Activated CD4-positive, alpha-beta T cell treated with anti-CD3 and anti-CD28 coated beads, Interleukin-10, Interleukin-2, amounts not matched to agents 100 ng/mL and 50 ng/mL, durations not matched to agents 16 hours and 8 hours (primary cell): Measurements from ENCODE around the gene COL5A1.
"Not testable (repeated sequence)": the region's sequence is repeated elsewhere in the genome, so short reads cannot be mapped to it uniquely, and the experiment has no call there.

Experiments
- DNase-seq: peaks from one replicate; pipeline ENCODE4 v3.0.0-alpha.2; 2020

The COL5A1 gene

DNA sequence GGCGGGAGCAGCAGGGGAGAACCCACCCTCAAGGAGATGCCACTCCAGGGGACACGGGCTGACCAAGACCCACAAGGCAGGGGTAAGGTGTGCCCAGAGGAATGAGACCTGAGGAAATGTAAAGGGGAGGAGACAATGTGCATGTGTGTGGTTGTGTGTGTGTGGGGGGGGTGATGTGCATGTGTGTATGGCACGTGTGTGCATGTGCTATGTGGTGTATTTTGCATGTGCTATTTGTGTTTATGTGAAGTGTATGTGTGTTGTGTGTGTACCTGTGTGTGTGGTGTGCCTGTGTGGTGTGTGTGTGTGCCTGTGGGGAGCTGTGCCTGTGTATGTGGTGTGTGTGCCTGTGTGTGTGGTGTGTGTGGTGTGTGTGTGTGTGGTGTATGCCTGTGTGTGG lies 205.5 kb downstream of the COL5A1 start:
- DNase-seq, result no peak

DNA sequence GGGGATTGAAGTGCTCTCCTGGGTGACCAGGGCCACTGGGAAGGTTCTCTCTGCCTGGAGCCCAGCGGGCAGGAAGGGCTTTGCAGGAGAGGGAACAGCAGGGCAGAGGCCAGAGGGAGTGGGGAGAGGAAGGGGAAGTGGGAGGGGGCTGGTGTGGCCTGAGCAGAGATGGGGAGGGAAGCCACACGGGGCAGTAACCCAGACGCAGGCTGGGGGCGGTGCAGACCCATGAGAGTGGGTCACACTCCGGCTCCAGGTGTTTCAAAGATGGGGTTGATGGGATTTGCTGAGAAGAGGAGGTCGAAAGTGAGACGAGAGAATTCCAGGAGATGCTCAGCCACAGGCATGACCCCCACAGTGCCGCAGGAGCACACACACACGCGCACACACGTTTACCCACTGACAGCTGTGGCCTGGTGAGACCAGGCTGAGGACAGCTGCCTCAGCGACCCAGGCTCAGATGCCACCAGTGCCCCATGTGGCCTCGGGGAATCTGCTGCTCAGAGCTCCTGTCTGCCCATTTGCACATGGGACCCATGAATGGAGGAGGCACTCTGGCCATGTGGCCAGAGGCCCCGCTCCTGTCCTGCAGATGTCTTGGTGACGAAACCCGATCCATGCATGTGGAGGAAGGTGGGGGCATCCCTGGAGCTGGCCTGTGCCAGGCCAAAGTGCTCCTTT lies 206.3 kb downstream of the COL5A1 start:
- no peak for DNase-seq

DNA sequence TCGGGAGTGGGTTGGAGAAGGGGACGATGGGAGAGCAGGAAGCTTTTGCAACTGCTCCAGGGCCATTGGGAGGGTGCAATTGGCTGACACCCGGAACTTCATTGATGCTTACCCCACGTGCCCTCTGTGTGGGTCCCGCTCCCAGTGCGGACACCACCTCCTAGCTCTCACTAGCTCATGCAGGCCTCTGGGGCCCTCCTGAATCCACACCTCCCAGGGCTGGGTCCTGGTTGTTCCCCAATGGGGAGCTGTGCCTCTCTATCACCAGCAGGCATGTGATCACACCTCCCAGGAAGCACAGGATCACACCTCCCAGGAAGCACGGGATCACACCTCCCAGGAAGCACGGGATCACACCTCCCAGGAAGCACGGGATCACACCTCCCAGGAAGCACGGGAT lies 206.9 kb downstream of the COL5A1 start:
- no peak for DNase-seq

DNA sequence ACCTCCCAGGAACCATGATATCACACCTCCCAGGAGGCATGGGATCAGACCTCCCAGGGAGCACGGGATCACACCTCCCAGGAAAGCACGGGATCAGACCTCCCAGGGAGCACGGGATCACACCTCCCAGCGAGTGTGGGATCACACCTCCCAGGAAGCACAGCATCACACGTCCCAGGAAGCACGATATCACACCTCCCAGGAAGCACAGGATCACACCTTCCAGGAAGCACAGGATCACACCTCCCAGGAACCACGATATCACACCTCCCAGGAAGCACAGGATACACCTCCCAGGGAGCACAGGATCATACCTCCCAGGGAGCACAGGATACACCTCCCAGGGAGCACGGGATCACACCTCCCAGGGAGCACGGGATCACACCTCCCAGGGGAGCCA lies 209.0 kb downstream of the COL5A1 start:
- DNase-seq, result no peak

DNA sequence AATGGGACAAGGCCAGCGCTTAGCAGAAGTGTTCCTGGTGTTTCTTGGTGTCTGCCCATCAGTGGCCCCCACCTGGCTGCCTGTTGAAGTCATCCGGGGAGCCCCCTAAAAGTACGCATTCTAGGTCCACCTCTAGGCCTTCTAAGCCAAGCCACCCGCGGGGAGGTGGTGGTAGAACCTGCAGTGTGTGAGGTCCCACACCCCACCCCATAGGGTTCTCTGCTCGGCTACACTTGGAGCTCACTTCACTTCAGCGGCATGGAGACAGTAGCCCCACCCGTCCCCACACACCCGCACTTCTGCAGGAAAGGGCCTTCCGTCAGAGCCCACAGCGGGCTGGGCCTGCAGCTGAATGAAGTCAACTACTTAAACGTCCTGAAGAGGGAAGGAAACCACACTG lies 209.4 kb downstream of the COL5A1 start:
- no peak for DNase-seq

DNA sequence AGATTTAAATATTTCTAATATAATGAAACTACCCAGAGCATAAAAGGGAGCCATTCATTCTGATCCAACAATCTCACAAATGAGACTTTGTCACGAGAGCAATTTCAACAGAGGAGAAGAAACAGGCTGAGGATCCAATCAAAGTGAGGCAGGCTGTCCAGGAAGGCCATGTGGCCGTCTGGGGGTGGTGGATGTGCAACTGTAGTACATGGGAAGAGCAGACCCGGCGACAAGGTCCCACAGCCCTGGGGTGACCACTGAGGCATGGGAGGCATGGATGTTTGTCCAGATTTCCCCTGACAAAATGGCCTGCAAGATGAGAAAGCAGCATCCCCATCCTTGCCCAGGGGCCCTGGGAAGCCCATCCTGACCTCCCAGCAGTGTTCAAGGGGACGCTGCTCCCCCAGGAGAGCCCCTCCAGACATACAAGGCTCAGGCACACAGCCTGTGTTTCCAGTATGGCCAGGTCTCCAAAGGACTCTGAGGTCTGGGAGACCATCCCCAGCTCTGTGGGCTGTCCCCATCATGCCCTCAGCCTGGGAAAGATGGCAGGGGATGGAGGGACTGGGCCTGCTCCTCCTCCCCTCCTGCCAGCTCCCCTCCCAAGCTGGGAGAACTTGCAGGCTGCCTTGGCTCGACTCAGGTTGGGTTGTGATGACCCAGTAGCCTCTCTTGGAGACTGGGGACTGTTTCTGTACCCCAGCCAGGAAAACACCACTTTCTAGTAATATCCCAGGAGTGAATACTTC lies 211.5 kb downstream of the COL5A1 start:
- no peak for DNase-seq

DNA sequence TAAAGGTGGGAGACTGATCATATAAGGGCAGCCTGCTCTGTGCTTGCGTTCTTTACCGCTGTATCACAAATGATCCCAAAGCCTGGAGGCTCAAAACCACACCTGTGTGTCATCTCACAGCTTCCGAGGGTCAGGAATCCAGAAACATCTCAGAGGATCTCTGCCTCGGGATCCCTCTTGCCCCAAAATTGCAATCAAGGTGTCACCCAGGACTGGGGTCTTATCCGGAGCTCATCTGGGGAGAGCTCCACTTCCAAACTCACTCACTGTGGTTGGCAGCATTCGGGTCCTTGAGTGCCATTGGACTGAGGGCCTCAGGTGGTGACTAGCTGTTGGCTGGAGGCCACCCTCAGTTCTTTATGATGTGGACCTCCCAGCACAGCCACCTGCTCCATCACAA lies 212.3 kb downstream of the COL5A1 start:
- no peak for DNase-seq

DNA sequence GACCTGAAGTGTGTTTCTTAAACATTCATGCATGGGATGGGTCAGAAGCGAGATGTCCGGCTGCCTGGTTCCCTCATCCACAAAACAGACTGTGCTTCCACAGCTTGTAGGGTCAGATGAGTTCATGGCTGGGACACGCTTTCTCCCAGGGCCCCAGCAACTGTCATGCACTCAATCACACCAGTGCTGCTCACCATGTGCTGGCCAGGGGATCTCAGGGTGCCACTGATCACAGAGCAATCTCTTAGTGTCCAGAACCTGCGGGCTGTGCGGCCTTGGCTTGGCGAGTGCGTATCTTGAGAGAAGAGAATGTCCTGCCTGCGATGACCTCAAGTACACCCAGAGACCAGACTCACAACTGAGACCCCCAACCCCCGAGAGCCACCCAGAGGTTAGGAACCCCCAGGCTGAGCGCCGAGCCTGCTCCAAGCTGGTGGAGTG lies 213.0 kb downstream of the COL5A1 start:
- DNase-seq, result no peak

DNA sequence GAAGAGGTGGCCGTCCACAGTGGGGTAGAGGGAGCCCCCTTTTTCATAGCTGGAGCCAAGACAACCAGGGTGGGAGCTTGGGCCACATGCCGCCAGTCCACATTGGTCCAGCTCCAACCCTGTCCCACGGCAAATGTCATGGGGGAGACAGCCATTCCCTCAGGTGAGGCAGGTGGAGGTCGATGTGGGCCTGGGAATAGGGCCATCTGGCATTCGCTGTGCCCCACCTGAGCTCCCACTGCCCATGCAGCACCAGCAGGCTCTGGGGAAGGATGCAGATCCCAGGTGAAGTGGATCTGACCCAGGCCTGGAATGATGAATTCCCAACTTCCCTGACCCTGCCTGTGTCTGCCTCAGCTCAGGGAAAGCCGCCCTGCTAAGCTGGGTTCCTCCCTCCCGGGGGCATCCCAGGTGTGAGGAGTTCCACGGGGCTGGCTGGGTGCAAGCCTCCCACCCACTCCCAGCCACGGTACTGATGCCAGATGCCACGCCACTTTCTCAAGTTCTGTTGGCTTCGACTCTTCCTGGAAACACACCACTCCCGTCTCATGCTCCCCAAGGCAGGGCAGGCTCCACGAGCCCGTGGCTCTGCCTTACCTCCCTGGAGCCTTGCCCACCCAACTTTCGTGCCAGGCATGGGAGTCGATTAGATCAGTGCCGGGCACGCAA lies 213.8 kb downstream of the COL5A1 start:
- DNase-seq, result no peak

DNA sequence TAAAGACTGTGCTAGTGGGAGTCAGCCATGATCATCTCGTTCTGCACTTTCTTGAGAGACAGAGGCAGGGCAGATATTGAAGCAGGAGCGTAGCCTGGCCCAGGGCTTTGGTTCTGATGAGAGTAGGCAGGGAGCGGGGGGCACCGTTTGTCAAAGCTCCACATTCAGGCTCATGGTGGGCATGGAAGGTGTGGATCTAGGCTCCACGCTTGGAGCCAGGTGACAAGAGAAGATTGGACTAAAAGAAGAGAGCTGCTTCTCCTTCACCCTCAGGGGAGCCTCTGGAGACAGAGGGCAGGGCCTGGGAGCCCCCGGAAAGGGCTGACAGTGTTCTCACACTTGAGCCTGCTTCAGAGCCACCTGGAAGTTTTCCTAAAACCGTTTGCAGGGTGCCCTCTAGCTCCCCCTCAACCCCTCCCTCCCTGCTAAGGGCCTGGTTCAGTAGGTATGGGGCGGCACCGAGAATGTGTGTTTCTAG lies 214.3 kb downstream of the COL5A1 start:
- no peak for DNase-seq

DNA sequence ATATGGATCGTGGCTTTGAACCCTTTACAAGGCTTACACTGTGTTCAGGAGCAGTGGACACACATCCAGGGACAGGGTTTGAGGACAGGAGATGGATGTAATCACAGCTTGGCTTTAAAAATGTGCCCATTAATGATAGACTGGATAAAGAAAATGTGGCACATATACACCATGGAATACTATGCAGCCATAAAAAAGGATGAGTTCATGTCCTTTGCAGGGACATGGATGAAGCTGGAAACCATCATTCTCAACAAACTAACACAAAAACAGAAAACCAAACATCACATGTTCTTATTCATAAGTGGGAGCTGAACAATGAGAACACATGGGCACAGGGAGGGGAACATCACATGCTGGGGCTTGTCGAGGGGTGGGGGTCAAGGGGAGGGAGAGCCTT lies 215.8 kb downstream of the COL5A1 start:
- DNase-seq, result not testable (repeated sequence)

DNA sequence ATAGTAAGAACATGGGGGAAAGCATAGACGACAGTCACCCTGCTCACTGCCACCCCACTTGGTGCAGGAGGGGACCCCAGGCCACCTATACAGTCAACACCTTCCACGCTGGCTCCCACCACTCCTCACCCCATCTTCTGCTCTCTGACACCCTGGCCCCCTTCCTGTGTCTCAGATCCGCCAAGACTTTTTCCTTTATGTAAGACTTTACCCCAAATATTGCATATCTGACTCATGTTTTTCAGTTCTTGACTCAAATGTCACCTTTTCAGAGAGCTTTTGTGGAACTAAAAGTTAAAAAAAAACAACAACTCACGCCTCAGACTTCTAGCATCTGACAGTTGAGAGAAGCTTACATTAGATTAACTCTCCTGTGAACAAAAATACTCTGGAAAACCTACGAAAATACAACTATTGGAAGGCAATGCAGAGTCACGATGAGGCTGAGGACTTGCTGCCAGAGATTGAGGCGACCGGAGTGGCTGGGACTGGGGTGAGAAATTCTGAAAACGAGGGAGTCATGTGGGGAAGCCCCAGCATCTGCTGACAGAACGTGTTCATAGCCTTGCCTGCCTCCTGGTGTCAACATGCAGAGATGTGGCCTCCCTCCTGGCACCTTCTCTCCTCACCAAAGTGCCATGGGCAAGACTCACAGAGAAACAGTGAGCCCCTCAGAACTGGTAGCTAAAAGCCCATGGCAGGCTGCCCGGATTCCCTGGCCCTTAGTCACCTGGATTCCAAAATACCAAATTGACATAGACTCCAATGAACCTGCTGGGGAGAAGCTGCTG lies 216.6 kb downstream of the COL5A1 start:
- peak; percentile 88 for DNase-seq

DNA sequence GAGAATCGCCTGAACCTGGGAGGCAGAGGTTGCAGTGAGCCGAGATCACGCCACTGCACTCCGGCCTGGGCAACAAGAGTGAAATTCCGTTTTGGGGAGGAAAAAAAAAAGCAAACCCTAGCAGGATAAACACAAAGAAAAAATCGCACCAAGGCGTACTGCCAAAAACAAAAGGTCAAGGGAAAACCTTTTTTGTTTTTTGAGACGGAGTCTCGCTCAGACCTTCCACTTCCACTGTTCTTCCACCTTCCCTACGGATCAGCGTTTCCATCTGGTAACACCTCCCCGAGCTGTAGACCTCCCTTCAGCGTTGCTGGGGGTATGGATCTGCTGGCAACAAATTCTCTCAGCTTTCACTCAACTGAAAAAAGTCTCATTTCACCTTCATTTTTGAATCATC lies 218.9 kb downstream of the COL5A1 start:
- DNase-seq, result no peak

DNA sequence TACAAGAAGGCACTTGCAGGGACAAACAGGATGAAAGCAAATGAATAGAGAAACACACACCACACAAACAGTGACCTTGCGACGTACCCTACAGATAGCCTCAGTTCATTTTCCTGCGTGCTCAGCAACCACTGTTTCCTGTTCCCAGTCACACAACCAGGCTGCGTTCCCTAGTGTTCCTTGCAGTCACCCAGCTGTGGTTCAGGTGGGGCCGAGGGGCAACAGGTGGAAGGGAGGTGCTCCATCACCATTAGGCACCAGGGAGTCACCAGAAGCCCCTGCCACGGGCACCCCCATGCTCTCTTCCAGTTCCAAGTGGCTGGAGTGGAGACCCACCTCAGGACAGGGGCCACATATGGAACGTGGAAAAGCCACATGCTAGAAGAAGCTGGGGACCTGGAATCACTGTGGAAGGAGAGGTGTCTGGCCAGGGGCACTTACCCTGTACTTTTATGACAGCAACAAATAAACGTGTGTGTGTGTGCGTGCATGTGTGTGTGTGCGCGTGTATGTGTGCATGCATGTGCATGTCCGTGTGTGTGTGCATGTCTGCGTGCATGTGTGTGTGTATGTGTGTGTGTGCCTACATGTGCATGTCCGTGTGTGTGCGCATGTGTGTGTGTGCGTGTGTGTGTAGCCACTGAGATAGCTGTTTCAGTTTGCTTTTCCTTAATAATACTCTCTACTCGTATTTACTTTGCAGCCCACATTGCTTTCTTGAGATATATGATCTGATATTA lies 220.2 kb downstream of the COL5A1 start:
- no peak for DNase-seq

DNA sequence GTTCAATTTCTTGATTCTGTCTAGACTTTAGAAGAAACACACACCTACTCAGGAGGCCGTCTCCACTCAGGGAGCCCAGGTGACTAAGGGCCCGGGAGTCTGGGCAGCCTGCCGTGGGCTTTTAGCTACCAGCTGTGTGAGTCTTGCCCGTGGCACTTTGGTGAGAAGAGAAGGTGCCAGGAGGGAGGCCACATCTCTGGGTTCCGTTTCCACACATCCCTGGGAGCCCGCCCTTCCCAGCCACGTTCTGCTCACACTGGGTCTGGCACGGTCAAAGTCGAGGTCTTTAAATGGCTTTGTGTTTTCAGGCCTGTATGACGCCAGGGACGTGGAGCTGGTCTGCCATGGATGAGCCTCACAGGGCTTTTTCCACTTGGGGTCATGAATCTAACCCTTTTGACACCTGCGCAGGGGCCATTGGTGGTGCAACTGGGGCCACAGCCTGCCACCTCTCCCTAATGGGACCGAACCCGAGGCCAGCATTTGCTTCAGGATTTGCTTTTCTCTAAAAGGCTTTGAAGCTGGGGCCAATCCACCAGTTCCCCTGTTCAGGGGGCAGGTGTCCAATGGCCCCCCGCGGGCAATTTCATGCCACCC lies 221.8 kb downstream of the COL5A1 start:
- DNase-seq, result no peak

DNA sequence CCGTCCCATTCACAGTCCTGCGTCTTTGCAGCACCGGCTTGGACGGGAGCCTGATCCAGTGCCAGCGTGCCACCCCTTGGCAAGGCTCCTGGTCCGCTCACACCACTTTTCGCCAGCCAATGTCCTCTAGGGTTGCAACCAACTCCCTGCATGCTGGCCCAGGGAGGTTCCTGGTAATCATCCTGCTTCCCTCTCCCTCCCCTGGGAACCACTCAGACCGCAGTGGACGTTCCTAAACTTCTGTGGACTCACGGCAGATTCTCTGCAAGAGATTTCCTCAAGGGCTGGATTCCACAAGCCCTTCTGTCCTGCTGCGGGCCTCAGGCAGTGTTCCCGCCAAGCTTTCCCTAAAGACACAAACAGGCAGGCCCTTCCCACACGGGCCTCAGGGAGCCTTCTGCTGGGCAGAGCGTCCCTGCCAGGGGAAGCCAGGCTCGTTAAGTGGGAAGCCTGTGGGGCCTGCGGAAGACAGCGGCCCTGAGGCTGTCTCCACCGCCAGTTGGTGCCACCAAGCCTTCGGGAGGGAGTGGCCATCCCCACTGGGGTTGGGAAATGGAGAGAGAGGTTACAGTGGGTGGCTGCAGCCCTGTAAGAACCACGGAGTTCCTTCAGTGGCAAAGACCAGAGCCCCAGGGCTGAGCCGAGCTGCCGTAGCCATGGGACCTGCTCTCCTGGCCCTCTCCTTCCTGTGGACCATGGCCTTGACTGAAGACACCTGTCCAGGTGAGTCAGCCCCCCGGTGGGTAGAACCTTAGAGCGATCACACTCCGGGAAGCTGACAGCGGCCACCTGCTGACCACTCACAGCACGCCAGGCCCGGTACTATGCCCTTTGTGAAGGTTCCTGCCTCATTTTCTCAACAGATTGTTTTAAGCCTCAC lies 222.6 kb downstream of the COL5A1 start:
- no peak for DNase-seq

DNA sequence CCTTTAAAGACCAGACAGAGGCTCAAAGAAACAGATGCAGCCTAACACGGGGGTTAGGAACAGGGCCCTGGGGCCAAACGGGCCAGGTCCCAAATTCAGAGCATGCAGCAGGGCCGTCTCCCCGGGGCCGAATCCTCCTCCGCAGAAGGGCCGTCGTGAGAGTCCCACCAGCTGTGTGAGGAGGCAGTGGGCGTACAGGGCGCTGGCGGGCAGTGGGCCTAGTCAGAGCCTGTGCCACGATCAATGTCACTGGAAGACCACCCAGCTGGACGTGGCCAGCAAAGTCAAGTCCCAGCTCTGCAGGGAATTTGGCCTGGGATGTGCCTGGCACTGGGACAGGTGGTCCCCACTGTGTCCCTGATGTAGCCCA lies 223.2 kb downstream of the COL5A1 start:
- no peak for DNase-seq

DNA sequence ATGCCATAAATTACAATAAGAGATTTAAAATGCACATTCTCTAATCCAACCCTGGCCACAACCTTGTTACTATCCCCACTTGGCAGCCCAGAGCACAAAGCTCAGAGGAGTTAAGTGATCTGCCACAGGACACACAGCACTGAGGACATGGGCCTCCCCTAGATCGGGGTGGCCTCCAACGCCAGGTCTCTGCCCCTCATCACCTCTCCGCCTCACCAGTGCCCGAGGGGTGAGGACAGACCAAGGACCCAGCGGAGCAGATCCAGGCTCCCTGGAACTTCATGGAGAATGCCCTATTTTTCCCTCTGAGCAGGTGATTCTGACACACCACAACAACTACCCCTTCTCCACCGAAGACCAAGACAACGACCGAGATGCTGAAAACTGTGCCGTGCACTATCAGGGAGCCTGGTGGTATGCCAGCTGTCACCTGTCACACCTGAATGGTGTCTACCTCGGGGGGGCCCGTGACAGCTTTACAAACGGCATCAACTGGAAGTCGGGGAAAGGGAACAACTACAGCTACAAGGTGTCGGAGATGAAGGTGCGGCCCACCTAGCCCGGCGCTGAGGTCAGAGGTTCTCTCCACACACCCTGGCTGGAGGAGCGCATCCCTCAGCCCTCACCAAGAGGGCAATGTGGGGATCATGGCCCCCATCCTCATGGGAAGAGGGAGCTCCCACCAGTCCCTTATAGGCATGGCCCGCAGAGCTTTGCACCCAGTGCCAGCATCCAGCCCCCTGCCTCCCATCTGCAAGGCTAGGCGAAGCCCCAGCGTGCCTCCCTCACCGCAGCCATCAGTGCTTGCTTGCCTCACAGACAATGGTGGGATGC lies 226.5 kb downstream of the COL5A1 start:
- DNase-seq, result no peak

DNA sequence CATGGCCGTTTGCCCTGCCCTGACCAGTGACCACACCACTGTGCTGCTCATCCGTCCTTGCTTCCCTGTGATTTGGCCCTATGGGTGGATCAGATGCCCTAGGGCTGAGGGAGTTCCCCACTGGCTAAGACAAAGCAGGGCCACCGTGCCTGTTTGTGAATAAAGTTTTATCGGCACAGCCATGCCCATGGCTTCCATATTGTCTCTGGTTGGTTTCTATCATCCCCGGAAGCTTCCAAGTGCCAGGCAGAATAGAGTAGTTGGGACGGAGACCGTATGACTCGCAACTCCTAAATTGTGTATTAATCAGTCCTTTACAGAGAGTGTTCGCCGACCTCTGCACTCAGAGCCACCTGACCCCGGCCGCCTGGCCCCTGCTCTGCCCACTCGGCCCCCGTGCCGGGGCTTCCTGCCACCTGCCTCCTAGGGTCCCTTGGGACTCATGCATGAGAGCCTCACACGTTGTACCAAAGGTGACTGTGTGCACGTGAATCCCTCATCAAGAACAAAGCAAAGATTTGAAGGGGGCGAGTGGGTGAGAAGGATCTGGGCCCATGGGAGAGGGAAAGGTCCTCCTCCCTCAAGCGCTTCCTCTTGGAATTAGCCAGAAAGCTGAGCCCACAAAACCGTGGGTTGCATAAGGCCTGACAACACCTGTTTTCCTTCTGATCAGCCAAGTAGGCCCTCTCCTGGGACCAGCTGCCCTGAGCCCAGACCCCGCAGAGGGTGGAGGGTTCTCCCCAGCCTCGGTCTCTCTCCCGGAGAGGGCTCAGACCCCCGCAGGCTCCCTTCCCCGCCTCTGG lies 227.3 kb downstream of the COL5A1 start:
- no peak for DNase-seq
